MM.1S (cell line): ENCODE results near the gene LMF1.

ENCODE experiments used
- DNase-seq: peaks from one replicate; pipeline ENCODE4 v3.0.0-alpha.2; 2015
- H2AFZ ChIP-seq: fragments of 300-600 bp; sonication (generic); 2 replicates; pipeline ENCODE4 v1.6.0; 2016; ENCODE audit warnings: antibody characterized with exemption, low read length
- H3F3A ChIP-seq: fragments of 300-600 bp; sonication (generic); 2 replicates; pipeline ENCODE4 v1.6.1; 2016; ENCODE audit warnings: mild to moderate bottlenecking, antibody characterized with exemption, low read length, moderate library complexity, mixed read lengths; ENCODE audit not compliant: insufficient read depth
- H3K27ac ChIP-seq: fragments of 300-600 bp; sonication (generic); 2 replicates; pipeline ENCODE4 v1.5.1; 2016; ENCODE audit warnings: mild to moderate bottlenecking, low read length
- H3K27me3 ChIP-seq: fragments of 300-600 bp; sonication (generic); replicated peaks from 2 replicates; pipeline ENCODE4 v1.6.0; 2016; ENCODE audit warnings: low read length; ENCODE audit not compliant: insufficient read depth
- H3K36me3 ChIP-seq: fragments of 300-600 bp; sonication (generic); replicated peaks from 2 replicates; pipeline ENCODE4 v1.6.1; 2016; ENCODE audit warnings: mild to moderate bottlenecking, low read length, mixed read lengths; ENCODE audit not compliant: insufficient read depth
- H3K4me1 ChIP-seq: fragments of 300-600 bp; sonication (generic); 2 replicates; pipeline ENCODE4 v1.6.1; 2016; ENCODE audit warnings: low read length, mixed read lengths
- H3K4me2 ChIP-seq: fragments of 300-600 bp; sonication (generic); 2 replicates; pipeline ENCODE4 v1.6.0; 2016; ENCODE audit warnings: low read depth, low read length
- H3K4me3 ChIP-seq: fragments of 300-600 bp; sonication (generic); 2 replicates; pipeline ENCODE4 v1.5.1; 2016; ENCODE audit warnings: low read length, mixed read lengths
- H3K79me2 ChIP-seq: fragments of 300-600 bp; sonication (generic); 2 replicates; pipeline ENCODE4 v1.6.1; 2016; ENCODE audit warnings: mixed run types, low read length, mixed read lengths
- H3K9ac ChIP-seq: fragments of 300-600 bp; sonication (generic); 2 replicates; pipeline ENCODE4 v1.6.1; 2016; ENCODE audit warnings: low read length, mixed read lengths
- H3K9me2 ChIP-seq: fragments of 300-600 bp; sonication (generic); replicated peaks from 2 replicates; pipeline ENCODE4 v1.6.1; 2016; ENCODE audit warnings: mild to moderate bottlenecking, low read length, mixed read lengths; ENCODE audit not compliant: insufficient read depth
- H3K9me3 ChIP-seq: fragments of 300-600 bp; sonication (generic); replicated peaks from 2 replicates; pipeline ENCODE4 v1.6.1; 2016; ENCODE audit warnings: mild to moderate bottlenecking, low read length, mixed read lengths; ENCODE audit not compliant: insufficient read depth
- H4K20me1 ChIP-seq: fragments of 300-600 bp; sonication (generic); 2 replicates; pipeline ENCODE4 v1.6.1; 2016; ENCODE audit warnings: mild to moderate bottlenecking, low read length, moderate library complexity, mixed read lengths; ENCODE audit not compliant: insufficient read depth
- EZH2 ChIP-seq: fragments of 300-600 bp; sonication (generic); optimal IDR thresholded peaks from 2 replicates; pipeline ENCODE3; 2017; ENCODE audit warnings: low read depth, mild to moderate bottlenecking, antibody characterized with exemption, low read length, mixed read lengths
- EZH2phosphoT487 ChIP-seq: fragments of 300-600 bp; sonication (generic); IDR thresholded peaks from 2 replicates; pipeline ENCODE4 v1.6.1; 2018; ENCODE audit warnings: antibody characterized with exemption, low read length
- TF ChIP-seq, protein P1 (sequence below): fragments of 300-600 bp; sonication (generic); IDR thresholded peaks from 2 replicates; pipeline ENCODE4 v1.5.1; 2016; ENCODE audit warnings: antibody characterized with exemption, low read length, mixed read lengths

The LMF1 gene

DNA sequence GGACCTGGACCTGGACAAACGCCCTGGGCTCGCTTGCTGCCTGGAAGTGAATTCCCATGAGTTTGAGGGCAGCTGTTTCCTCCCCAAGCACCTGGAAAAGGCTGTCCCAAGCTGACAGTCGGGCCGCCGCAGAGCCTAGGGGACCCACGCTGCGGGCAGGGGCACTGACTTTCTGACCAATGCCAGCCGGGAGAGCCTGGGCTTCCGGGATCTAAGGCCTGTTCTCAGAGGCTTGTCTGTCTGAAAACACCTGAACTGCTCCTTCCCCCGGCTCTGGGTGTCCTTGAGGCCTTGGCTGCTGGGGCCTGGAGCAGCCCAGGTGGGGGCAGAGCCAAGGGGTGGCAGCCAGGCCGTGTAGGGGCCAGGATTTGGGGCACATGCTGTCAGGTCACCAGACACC is 72.6 kb downstream of the LMF1 start:
- Histone ChIP-seq H3K9me2 (no peaks in the 10 kb centered on the region), H3K79me2 (no peaks in the 10 kb centered on the region), H2AFZ (no peak overlapping the region), H3K36me3 (no peaks in the 10 kb centered on the region), H3K4me3 (no peak overlapping the region), H3F3A (no peaks in the 10 kb centered on the region), H3K4me2 (no peak overlapping the region), H3K4me1 (no peaks in the 10 kb centered on the region), H4K20me1 (no peaks in the 10 kb centered on the region), H3K9me3 (no peaks in the 10 kb centered on the region), H3K9ac (no peak overlapping the region), H3K27me3 (peaks cover 60% of the 10 kb centered on the region), H3K27ac (no peak overlapping the region)
- no peak for DNase-seq
- TF ChIP-seq EZH2: no peak
- TF ChIP-seq EZH2phosphoT487: no peak
- TF ChIP-seq, protein P1, sequence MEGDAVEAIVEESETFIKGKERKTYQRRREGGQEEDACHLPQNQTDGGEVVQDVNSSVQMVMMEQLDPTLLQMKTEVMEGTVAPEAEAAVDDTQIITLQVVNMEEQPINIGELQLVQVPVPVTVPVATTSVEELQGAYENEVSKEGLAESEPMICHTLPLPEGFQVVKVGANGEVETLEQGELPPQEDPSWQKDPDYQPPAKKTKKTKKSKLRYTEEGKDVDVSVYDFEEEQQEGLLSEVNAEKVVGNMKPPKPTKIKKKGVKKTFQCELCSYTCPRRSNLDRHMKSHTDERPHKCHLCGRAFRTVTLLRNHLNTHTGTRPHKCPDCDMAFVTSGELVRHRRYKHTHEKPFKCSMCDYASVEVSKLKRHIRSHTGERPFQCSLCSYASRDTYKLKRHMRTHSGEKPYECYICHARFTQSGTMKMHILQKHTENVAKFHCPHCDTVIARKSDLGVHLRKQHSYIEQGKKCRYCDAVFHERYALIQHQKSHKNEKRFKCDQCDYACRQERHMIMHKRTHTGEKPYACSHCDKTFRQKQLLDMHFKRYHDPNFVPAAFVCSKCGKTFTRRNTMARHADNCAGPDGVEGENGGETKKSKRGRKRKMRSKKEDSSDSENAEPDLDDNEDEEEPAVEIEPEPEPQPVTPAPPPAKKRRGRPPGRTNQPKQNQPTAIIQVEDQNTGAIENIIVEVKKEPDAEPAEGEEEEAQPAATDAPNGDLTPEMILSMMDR: no peak

DNA sequence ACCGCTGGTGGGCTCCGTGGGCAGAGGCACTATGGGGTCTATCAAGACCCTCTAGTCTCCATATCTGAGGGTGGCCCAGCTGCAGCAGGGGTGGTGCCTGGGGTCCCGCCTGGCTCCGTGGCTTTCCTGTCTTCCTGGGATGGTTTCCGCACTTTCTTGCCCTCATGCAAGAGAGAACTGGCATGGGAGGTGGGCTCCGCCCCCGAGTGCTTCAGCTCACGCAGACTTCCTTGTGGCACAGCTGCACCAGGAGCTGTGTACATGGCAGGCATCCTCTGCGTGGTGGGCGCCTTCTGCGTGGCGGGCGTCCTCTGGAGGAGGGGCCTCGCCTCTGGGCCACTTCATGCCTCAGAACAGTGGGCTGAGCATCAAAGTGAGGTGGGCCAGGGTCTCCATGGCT is 73.1 kb downstream of the LMF1 start:
- Histone ChIP-seq H3K79me2 (no peaks in the 10 kb centered on the region), H2AFZ (no peak overlapping the region), H3K4me1 (no peaks in the 10 kb centered on the region), H3K9ac (no peak overlapping the region), H4K20me1 (no peaks in the 10 kb centered on the region), H3K36me3 (no peaks in the 10 kb centered on the region), H3K27me3 (peaks cover 61% of the 10 kb centered on the region), H3K4me3 (no peak overlapping the region), H3K4me2 (no peak overlapping the region), H3F3A (no peaks in the 10 kb centered on the region), H3K27ac (no peak overlapping the region), H3K9me3 (no peaks in the 10 kb centered on the region), H3K9me2 (no peaks in the 10 kb centered on the region)
- DNase-seq: no peak
- TF ChIP-seq EZH2phosphoT487: no peak
- TF ChIP-seq EZH2: no peak
- TF ChIP-seq, protein P1: no peak

DNA sequence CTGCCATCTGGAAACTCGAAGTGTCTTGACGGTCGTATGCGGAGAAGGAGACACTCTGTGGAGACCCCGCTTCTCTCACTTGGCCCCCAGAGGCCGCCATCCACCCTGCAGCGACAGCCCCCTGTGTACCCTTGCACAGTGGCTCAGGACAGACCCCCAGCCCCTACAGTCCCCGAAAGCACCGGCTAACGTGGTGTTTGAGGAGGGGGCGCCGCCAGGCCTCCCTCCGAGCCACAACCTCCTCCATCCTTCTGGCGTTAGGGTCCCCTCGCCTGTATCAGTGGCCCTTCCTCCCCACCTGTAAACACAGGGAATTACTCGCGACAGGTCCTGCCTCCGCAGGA is 73.6 kb downstream of the LMF1 start:
- DNase-seq: no peak
- H2AFZ ChIP-seq: no peak overlapping the region
- no peak overlapping the region for H3K9ac ChIP-seq
- peaks cover 66% of the 10 kb centered on the region for H3K27me3 ChIP-seq
- H3K4me3 ChIP-seq: no peak overlapping the region
- H3K4me2 ChIP-seq: no peak overlapping the region
- no peaks in the 10 kb centered on the region for H4K20me1 ChIP-seq
- TF ChIP-seq, protein P1: no peak
- TF ChIP-seq EZH2phosphoT487: no peak
- TF ChIP-seq EZH2: no peak
- no peaks in the 10 kb centered on the region for H3F3A ChIP-seq
- H3K9me3 ChIP-seq: no peaks in the 10 kb centered on the region
- H3K79me2 ChIP-seq: no peaks in the 10 kb centered on the region
- no peaks in the 10 kb centered on the region for H3K36me3 ChIP-seq
- no peaks in the 10 kb centered on the region for H3K9me2 ChIP-seq
- H3K27ac ChIP-seq: no peak overlapping the region
- no peaks in the 10 kb centered on the region for H3K4me1 ChIP-seq
